Activated CD8-positive, alpha-beta memory T cell treated with anti-CD3 and anti-CD28 coated beads, Interleukin-2, amount 50 U/mL, for 1 hour (primary cell): Measurements from ENCODE around the gene KLHL29.

Source experiments
- DNase-seq: peaks from one replicate; pipeline ENCODE4 v3.0.0-alpha.2; 2020; ENCODE audit errors: extremely low read depth

The KLHL29 gene

DNA sequence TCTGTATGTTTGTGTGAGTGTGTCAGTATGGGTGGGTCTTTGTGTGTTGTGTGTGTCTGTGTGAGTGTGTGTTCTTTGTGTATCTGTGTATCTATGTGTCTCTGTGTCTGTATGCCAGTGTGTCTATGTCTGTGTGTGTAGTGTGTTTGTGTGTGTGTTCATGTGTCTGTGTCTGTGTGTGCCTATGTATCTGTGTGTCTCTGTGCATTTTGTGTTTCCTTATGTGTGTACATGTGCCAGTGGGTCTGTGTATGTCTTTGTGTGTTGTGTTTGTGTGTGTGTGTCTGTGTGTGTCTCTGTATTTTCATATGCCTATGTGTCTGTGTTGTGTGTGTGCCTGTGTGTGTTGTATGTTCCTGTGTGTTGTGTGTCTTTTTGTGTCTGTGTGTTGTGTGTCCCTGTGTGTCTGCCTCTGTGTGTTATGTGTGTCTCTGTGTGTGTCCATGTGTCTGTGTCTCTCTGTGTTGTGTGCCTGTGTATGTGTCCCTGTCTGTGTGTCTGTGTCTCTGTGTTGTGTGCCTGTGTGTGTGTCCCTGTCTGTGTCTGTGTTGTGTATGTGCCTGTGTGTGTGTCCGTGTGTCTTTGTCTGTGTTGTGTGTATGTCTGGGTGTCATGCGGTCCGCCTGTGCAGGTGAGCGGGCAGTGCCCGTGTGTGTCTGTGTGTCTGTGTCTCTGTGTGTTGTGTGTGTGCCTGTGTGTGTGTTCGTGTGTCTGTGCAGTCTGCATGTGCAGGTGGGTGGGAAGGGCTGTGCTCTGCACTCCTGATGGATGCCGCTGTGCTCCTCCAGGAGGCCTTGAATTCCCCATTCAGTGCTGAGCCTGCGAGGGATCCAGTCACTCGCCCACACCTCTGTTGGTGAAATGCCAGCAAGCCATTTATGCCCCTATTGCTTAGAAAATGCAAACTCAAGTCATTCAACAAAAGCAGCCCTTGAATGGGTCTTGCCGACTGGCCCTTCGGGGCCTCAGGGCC is 37.4 kb downstream of the KLHL29 start:
- no peak for DNase-seq

DNA sequence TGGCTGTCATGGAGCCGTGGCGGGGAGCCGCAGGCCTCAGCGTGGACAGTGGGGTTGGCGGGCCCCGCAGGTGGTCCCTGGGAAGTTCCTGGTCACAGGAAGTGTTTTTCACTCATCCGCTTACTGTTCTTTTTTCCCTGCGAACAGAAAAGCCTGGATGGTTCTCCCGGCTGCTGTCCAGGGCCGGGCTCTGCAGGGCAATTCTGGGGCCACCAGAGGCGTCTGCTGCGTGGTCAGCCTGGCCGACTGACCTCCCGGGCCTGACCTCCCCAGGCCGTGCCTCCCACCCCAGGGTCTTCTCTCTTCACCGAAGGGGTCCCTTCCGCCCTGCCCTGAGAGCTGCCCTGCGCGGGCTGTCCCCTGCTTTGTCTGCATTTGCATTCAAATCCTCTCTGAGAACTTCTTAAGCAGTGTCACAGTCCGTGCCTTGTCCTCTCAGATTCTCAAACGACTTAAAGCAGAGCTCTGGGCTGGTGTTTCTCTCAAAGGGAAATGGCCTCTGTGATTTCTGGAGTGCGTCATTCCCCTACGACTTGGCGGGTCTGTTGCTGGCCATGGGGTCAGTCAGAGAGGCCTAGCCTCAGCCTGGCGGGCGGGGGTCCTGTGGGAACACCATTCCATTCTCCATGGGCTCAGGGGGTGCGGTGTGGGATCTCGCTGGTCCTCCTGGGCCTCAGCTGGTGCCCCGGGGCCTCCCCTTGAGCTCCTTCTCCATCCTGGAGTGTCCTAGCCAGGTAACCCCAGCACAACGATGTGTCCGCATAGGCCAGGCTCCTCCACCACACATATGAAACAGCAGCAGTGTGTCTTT is 38.3 kb downstream of the KLHL29 start:
- no peak for DNase-seq

DNA sequence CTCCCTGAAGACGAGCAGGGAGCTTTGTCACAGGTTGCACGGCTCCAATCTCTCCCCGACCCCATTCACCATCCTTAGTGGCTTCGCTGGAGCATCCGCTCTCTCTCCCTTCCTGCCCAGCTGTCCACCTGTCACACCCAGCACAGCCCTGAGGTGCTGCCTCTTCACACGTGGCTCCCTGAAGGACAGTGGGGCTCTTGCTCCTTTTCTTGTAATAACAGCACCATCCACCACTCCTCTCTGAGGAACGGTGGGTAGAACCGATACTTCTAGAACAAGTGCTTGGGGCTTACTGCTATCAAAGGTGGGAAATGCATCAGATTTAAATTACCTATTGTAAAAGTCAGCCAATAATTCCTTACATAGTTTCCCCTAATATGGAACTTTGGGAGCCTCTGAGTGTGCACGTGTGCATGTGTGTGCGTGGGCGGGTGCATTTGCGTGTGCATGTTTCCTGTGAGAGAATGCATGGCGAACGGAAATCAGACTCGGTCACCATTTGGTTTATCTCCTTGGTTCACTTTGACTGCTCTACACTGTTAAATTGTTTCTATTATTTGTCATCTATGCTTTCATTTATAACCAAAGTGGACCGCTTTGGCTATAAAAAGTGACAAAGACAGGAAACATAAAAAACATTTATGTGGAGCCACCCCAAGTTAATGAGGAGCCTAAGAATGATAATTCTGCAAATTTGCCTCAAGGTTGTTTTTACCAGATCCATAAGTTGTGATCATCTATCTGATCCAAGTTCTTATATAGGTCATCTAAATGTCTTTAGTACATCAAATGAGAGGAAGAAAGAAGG is 39.1 kb downstream of the KLHL29 start:
- DNase-seq: no peak

GRCh38 chr2:23425338-23425871 is 40.4 kb downstream of the KLHL29 start:
- no peak for DNase-seq

- DNase-seq: no peak
Measured at GRCh38 chr2:23425885-23426262, 40.9 kb downstream of the KLHL29 start.

GRCh38 chr2:23426263-23426905 is 41.4 kb downstream of the KLHL29 start:
- DNase-seq: no peak

DNA sequence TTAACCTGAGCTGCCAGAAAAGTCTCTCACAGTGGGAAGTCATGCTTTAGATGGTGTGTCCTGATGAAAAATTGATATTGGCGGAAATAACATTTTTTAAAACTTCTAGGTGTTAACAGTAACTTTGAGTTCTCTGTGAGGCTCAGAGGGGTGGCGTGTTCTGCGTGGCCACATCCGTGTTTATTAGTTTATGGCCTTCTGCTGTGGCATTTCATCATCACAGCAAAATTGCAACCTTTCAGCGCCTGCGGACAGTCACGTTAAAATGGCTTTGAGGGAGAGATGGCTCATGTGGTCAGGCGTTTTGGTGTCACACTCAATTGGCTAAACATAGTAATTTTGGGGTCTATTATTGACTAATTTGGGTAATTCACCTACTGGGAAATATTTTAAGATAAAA is 42.4 kb downstream of the KLHL29 start:
- DNase-seq: no peak

DNA sequence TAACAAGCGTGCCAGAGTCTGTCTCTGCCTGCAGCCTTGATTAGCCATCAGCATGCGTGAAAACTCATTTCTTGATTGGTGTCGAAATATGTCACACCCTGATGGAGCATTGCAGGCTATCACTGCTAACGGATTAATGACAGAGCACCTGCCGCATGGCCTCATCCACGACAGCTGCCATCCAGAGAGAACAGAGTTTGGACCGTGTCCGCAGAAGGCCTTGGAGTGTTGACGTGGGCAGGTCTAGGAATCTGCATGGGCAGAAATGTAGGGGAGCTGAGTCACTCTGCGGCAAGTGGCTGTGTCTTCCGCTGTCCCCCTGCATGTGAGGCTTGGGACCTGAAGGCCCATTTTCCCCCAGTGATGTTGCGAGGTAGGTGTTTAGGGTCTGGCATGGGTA is 43.0 kb downstream of the KLHL29 start:
- no peak for DNase-seq

GRCh38 chr2:23429036-23429435 is 44.1 kb downstream of the KLHL29 start:
- no peak for DNase-seq

- DNase-seq: no peak
Measured at GRCh38 chr2:23430263-23430662, 45.3 kb downstream of the KLHL29 start.

GRCh38 chr2:23432531-23432930 is 47.6 kb downstream of the KLHL29 start:
- no peak for DNase-seq

DNA sequence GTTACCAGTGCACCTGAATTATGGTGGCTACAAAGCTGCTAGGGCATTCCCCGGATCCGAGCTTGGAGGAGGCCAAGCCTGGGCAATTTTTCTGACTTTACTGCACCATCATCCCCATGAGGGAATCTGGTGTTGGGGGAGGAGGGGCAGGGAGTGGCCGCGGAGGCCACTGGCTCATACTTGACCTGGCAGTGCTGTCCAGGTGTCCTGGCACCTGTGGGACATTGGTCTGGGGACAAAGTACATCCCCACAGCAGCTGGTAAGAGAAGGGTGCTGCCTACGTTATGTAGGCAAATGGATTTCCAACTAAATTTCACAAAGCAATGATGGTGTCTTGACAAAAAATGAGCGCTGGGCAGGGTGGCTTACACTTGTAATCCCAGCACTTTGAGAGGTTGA is 48.3 kb downstream of the KLHL29 start:
- DNase-seq: no peak

DNA sequence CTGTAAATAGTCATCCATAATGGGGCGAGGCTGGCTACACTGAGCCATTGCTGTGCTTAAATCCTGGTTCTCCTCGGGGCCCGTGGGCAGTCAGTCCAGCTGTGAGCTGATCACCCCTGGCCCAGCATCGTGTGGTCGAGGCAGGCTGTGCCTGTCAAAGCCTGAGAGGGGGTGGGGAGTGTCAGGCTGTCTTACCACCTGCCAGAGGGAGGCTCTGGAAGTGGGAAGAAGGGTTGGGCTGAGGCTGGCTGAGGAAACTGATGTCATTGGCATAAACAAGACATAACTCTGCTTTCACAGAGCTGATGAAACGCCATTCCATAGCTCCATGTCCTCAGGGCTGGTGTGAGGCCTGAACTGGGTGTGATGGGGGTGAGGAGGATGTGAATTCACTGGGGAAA is 49.7 kb downstream of the KLHL29 start:
- no peak for DNase-seq

DNA sequence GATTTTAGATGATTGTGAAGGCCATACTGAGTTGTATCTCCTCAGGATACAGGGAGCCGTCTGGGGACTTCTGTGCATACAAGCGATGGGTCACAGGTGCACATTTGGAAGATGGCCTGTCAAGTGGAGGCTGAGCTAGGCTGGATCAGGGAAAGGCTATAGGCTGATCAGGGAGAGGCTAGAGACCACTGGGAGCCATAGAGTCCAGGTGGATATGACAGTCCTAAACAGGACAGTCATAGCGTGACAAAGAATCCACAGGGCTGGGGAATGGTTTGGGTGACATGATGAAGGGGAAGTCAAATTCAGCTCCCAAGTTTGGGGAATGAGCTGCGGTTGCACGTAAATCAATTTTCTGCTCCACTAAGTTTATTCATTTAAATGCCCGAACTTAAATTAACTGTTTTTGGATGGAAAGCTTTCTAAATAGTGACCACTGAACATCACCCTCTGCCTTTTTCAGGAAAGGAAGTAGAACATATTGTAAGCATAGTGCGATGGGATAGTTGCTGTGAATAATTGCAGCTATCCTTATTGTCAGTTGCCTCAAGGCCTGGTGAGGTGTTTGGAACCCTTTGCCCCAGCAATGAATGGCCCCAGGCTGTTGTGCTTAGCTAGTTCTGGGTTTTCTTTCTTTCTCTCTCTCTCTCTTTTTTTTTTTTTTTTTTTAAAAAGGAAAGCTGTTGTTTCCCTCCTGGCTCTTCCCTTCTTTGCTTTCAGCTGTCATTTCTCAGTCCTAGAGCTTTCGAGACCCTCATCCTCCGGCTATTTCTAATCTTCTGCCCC is 50.5 kb downstream of the KLHL29 start:
- no peak for DNase-seq

DNA sequence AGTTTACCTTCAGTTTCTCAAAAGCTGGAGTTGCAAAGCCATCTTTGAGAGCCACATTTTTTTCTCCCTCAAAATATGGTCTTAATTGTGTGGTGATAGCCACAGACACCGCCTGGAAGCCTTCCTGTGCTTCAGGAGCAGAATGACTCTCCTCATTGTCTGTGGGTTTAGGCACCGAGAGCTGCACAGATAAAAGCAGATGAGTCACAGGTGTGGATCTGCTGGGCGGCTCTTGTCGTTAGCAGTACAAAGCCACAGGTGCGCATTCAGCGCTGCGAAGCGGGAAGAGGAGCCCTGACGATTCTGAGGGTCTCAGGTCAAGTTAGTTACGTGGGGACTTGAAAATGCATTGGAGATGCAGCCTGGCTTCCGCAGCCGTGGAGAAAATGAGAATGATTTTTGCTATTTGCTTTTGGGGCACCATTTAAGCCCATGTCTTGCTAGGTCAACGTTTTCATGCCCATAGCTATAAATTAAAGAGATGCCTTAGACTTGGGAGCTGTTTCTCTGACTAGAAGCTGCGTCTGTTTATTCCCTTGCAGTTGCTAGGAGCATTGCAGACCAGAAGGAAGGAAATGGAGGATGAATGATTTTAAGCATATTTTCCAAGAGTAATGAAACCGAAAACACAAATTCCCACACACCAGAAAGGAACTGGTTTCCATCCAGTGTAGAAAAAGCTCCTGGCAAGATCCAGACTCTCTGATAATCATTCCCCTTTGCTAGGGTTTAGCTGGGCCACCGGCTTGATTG is 51.5 kb downstream of the KLHL29 start:
- DNase-seq: no peak

DNA sequence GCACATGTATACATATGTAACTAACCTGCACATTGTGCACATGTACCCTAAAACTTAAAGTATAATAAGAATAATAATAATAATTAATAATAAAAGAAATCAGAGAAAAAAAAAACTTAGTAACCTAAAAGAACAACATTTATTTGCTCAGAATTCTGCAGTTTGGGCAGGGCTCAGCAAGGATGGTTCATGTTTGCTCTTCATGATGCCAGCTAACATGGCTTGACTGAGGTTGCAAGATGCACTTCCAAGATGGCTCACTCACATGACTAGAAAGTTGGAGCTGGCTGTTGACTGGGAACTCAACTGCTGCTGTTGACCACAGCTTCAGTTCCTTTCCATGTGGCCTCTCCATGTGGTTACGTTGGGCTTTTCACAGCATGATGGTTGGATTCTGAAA is 56.4 kb downstream of the KLHL29 start:
- DNase-seq: no peak

- DNase-seq: no peak
Measured at GRCh38 chr2:23445450-23445868, 60.5 kb downstream of the KLHL29 start.

DNA sequence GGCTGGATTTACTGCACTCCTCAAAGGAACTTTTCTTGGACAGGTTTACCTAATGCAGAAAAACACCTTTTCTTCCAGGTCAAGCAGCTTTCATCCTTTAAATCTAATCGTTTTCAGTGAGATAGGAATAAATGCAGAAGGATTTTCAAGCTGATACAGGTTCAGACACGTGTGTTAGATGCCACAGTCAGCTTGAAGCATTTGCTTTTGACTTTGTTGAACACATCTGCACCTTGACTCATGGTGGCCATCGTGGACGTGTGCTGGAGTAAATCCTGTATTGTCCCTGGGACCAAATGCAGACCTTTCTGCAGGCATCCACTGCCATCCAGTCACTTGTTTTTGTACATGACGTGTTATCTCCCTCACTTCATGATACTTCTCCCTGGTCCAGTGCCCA is 61.9 kb downstream of the KLHL29 start:
- no peak for DNase-seq

- no peak for DNase-seq
Measured at GRCh38 chr2:23447405-23447804, 62.4 kb downstream of the KLHL29 start.

DNA sequence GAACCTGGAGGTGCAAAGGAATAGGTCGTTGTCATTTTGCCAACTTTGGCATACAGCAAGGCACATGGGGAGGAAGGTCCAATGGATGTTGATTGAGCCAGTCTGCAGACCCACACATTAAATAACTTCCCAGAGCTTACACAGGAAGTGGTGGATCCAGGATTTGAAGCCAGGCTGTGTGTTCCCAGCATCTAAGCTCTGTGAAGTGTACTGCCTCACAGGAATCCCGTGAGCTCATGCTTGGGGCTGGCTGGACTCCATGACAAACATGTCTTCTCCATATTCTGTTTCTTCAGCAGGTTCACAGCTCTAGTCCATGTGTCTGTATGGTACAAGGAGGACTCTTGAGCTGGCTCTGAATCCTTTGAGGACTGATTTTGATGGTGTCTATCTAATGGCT is 63.9 kb downstream of the KLHL29 start:
- no peak for DNase-seq
